Neural cell (in vitro differentiated cells): Measurements from ENCODE around the gene MT3. TPM values are rescaled to one million over a fixed set of nuclear protein-coding genes. Genes with fewer than 3 reads are reported as not detected.

Source experiments
- H2AFZ ChIP-seq: fragments of 200-600, 300-800 bp; sonication (generic), shearing (Covaris generic); 2 replicates; pipeline ENCODE4 v1.6.0; 2014; ENCODE audit warnings: low read depth, mild to moderate bottlenecking, antibody characterized with exemption, low read length, moderate library complexity
- H3F3A ChIP-seq: fragments of 200-600 bp; shearing (Covaris generic); 2 replicates; pipeline ENCODE4 v1.6.1; 2016; ENCODE audit warnings: mild to moderate bottlenecking, moderate library complexity, mixed read lengths, antibody characterized with exemption, low read length; ENCODE audit not compliant: insufficient read depth, poor library complexity, severe bottlenecking
- H3K27ac ChIP-seq: fragments of 200-600, 300-800 bp; sonication (generic), shearing (Covaris generic); 2 replicates; pipeline ENCODE4 v1.5.1; 2014; ENCODE audit warnings: mild to moderate bottlenecking, low read length, moderate library complexity
- H3K27me3 ChIP-seq: fragments of 300-800, 200-600 bp; sonication (generic), shearing (Covaris generic); 2 replicates; pipeline ENCODE4 v1.6.0; 2014; ENCODE audit warnings: mild to moderate bottlenecking, low read depth, low read length, moderate library complexity; ENCODE audit not compliant: insufficient read depth
- H3K36me3 ChIP-seq: fragments of 300-800, 200-600 bp; sonication (generic), shearing (Covaris generic); 2 replicates; pipeline ENCODE4 v1.5.1; 2014; ENCODE audit warnings: mild to moderate bottlenecking, antibody characterized with exemption, low read length, moderate library complexity; ENCODE audit not compliant: insufficient read depth
- H3K4me2 ChIP-seq: fragments of 300-800, 200-600 bp; sonication (generic), shearing (Covaris generic); 2 replicates; pipeline ENCODE4 v1.6.0; 2014; ENCODE audit warnings: mild to moderate bottlenecking, low read length
- H3K4me3 ChIP-seq: fragments of 300-800, 200-600 bp; sonication (generic), shearing (Covaris generic); 2 replicates; pipeline ENCODE4 v1.5.1; 2014; ENCODE audit warnings: mild to moderate bottlenecking, low read length, moderate library complexity
- H3K79me2 ChIP-seq: fragments of 200-600 bp; shearing (Covaris generic); replicated peaks from 2 replicates; pipeline ENCODE4 v1.6.0; 2014; ENCODE audit warnings: mild to moderate bottlenecking, low read length, moderate library complexity; ENCODE audit not compliant: insufficient read depth
- H3K9ac ChIP-seq: fragments of 300-800, 200-600 bp; sonication (generic), shearing (Covaris generic); 2 replicates; pipeline ENCODE4 v1.6.1; 2016; ENCODE audit warnings: mild to moderate bottlenecking, low read length, mixed read lengths
- H3K9me2 ChIP-seq: fragments of 200-600 bp; shearing (Covaris generic); 2 replicates; pipeline ENCODE4 v1.6.1; 2016; ENCODE audit warnings: mild to moderate bottlenecking, low read length, mixed read lengths; ENCODE audit not compliant: insufficient read depth
- H3K9me3 ChIP-seq: fragments of 200-600, 300-800 bp; sonication (generic), shearing (Covaris generic); 2 replicates; pipeline ENCODE4 v1.6.1; 2016; ENCODE audit warnings: mild to moderate bottlenecking, mixed run types, low read length, moderate library complexity, mixed read lengths
- H4K20me1 ChIP-seq: fragments of 200-600 bp; shearing (Covaris generic); 2 replicates; pipeline ENCODE4 v1.6.1; 2016; ENCODE audit warnings: mild to moderate bottlenecking, mixed run types; ENCODE audit not compliant: insufficient read depth
- EP300 ChIP-seq: fragments of 450-650 bp; conservative IDR thresholded peaks from 2 replicates; pipeline ENCODE4 v1.6.1; 2014; ENCODE audit warnings: antibody characterized with exemption, mild to moderate bottlenecking, moderate library complexity; ENCODE audit not compliant: poor library complexity, severe bottlenecking
- EZH2 ChIP-seq: fragments of 200-600, 300-800 bp; shearing (Covaris generic), sonication (generic); IDR thresholded peaks from 2 replicates; pipeline ENCODE4 v1.6.1; 2014; ENCODE audit warnings: antibody characterized with exemption, low read length, borderline replicate concordance, mild to moderate bottlenecking; ENCODE audit not compliant: insufficient read depth, poor library complexity, severe bottlenecking
- MXI1 ChIP-seq: fragments of 450-650 bp; conservative IDR thresholded peaks from 2 replicates; pipeline ENCODE4 v1.6.1; 2014; ENCODE audit warnings: antibody characterized with exemption, mild to moderate bottlenecking; ENCODE audit not compliant: poor library complexity, severe bottlenecking
- POLR2AphosphoS5 ChIP-seq: IDR thresholded peaks from 2 replicates; pipeline ENCODE4 v1.6.1; 2012
- RAD21 ChIP-seq: fragments of 450-650 bp; conservative IDR thresholded peaks from 2 replicates; pipeline ENCODE4 v1.6.1; 2014; ENCODE audit warnings: antibody characterized with exemption, mild to moderate bottlenecking, moderate library complexity
- SMC3 ChIP-seq: fragments of 450-650 bp; conservative IDR thresholded peaks from 2 replicates; pipeline ENCODE4 v1.6.1; 2014; ENCODE audit warnings: antibody characterized with exemption, mild to moderate bottlenecking, moderate library complexity; ENCODE audit not compliant: poor library complexity
- TAF1 ChIP-seq: IDR thresholded peaks from 2 replicates; pipeline ENCODE4 v1.6.1; 2012; ENCODE audit warnings: low read depth
- polyA plus RNA-seq: library from polyadenylated mRNA; depleted of rRNA; stranded (reverse); fragments of >200 nt; gene quantifications from 2 replicates; pipeline ENCODE4 v1.2.3, GENCODE V29; 2014
- TF ChIP-seq, protein P1 (sequence below): fragments of 450-650 bp; IDR thresholded peaks from 2 replicates; pipeline ENCODE4 v1.5.1; 2014; ENCODE audit warnings: antibody characterized with exemption, mild to moderate bottlenecking, moderate library complexity; ENCODE audit not compliant: poor library complexity, severe bottlenecking
- TF ChIP-seq, protein P2 (sequence below): IDR thresholded peaks from 2 replicates; pipeline ENCODE4 v1.6.1; 2012; ENCODE audit warnings: borderline replicate concordance

Gene MT3
- polyA plus RNA-seq, 1 donor from 2014 or later = 1.9 TPM

DNA sequence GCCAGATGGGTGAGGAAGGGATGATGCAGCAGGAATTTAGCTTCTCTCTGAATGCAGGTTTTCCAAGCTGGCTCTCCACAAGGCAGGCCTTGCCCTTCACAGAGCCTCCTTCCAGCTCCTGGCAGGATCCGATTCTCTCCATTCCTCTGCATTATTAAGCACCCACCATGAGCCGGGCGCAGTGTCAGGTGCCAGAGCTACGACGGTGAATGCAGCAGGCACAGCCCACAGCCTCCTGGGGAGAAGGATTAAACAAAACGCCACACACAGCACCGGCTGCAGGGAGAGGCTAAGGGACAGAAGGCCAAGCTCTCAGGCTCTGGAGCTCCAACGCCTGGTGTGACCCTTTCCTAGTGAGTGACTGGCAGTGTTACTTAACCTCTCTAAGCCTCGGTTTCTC, 12.0 kb downstream of the MT3 start:
- H4K20me1 ChIP-seq = no peaks in the 10 kb centered on the region
- no peak overlapping the region for H3K9ac ChIP-seq
- no peak overlapping the region for H2AFZ ChIP-seq
- H3K27ac ChIP-seq = no peak overlapping the region
- no peaks in the 10 kb centered on the region for H3K79me2 ChIP-seq
- no peak overlapping the region for H3K4me3 ChIP-seq
- no peak overlapping the region for H3K4me2 ChIP-seq
- H3K9me3 ChIP-seq = no peaks in the 10 kb centered on the region
- TF ChIP-seq TAF1 (no peak), POLR2AphosphoS5 (no peak), EZH2 (no peak), MXI1 (no peak), RAD21 (no peak), EP300 (no peak), SMC3 (no peak)
- TF ChIP-seq, protein P1, sequence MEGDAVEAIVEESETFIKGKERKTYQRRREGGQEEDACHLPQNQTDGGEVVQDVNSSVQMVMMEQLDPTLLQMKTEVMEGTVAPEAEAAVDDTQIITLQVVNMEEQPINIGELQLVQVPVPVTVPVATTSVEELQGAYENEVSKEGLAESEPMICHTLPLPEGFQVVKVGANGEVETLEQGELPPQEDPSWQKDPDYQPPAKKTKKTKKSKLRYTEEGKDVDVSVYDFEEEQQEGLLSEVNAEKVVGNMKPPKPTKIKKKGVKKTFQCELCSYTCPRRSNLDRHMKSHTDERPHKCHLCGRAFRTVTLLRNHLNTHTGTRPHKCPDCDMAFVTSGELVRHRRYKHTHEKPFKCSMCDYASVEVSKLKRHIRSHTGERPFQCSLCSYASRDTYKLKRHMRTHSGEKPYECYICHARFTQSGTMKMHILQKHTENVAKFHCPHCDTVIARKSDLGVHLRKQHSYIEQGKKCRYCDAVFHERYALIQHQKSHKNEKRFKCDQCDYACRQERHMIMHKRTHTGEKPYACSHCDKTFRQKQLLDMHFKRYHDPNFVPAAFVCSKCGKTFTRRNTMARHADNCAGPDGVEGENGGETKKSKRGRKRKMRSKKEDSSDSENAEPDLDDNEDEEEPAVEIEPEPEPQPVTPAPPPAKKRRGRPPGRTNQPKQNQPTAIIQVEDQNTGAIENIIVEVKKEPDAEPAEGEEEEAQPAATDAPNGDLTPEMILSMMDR = no peak
- TF ChIP-seq, protein P2, sequence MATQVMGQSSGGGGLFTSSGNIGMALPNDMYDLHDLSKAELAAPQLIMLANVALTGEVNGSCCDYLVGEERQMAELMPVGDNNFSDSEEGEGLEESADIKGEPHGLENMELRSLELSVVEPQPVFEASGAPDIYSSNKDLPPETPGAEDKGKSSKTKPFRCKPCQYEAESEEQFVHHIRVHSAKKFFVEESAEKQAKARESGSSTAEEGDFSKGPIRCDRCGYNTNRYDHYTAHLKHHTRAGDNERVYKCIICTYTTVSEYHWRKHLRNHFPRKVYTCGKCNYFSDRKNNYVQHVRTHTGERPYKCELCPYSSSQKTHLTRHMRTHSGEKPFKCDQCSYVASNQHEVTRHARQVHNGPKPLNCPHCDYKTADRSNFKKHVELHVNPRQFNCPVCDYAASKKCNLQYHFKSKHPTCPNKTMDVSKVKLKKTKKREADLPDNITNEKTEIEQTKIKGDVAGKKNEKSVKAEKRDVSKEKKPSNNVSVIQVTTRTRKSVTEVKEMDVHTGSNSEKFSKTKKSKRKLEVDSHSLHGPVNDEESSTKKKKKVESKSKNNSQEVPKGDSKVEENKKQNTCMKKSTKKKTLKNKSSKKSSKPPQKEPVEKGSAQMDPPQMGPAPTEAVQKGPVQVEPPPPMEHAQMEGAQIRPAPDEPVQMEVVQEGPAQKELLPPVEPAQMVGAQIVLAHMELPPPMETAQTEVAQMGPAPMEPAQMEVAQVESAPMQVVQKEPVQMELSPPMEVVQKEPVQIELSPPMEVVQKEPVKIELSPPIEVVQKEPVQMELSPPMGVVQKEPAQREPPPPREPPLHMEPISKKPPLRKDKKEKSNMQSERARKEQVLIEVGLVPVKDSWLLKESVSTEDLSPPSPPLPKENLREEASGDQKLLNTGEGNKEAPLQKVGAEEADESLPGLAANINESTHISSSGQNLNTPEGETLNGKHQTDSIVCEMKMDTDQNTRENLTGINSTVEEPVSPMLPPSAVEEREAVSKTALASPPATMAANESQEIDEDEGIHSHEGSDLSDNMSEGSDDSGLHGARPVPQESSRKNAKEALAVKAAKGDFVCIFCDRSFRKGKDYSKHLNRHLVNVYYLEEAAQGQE = no peak
- no peaks in the 10 kb centered on the region for H3K36me3 ChIP-seq
- no peaks in the 10 kb centered on the region for H3F3A ChIP-seq
- H3K27me3 ChIP-seq = peaks cover 3% of the 10 kb centered on the region
- no peaks in the 10 kb centered on the region for H3K9me2 ChIP-seq

DNA sequence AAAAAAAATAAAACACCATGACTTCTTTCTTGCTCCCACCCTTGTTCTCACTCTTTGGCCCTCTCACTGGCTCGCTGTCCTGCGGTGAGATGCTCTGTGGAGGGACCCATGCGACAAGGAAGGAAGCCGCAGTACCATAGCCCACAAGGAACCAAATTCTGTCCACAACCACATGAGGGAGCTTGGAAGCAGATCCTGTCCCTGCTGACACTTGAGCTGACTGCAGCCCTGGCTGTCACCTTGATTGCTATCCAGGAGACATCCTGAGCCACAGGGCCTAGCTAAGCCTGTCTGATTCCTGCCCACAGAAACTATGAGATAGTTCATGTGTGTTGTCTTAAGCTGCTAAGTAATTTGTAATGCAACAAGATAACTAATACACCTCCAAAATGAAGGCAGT, 14.3 kb downstream of the MT3 start:
- Histone ChIP-seq H3K27me3 (peaks cover 20% of the 10 kb centered on the region), H3K9me2 (no peaks in the 10 kb centered on the region), H3K9ac (no peak overlapping the region), H3K36me3 (no peaks in the 10 kb centered on the region), H3K79me2 (no peaks in the 10 kb centered on the region), H2AFZ (no peak overlapping the region), H3K4me3 (no peak overlapping the region), H3F3A (no peaks in the 10 kb centered on the region), H3K4me2 (no peak overlapping the region), H4K20me1 (no peaks in the 10 kb centered on the region), H3K27ac (no peak overlapping the region), H3K9me3 (no peaks in the 10 kb centered on the region)
- TF ChIP-seq, protein P2 = no peak
- peak; percentile 24 for TF ChIP-seq RAD21
- TF ChIP-seq, protein P1 = peak; percentile 28
